Hepatic stellate cell (primary cell): Measurements from ENCODE around the gene RFC4.
"Not testable (repeated sequence)": the region's sequence is repeated elsewhere in the genome, so short reads cannot be mapped to it uniquely, and the experiment has no call there.

Experiments used
- DNase-seq: peaks from one replicate; pipeline ENCODE4 v3.0.0; 2011; ENCODE audit warnings: low spot score

RFC4 gene

GRCh38 chr3:186806089-186807055 lies at the start of gene RFC4:
Gene RFC4, minus strand, starts transcription at chr3:186806482. Its CDS starts 1,769 bp downstream, at chr3:186804713.
- peak; percentile 75 for DNase-seq

- DNase-seq = no peak
Measured at GRCh38 chr3:186854954-186855353, 48.7 kb upstream of the RFC4 start.

- DNase-seq = no peak
Measured at GRCh38 chr3:186854146-186854545, 47.9 kb upstream of the RFC4 start.

- DNase-seq = no peak
Measured at GRCh38 chr3:186852994-186853393, 46.7 kb upstream of the RFC4 start.

GRCh38 chr3:186851835-186852234 lies 45.6 kb upstream of the RFC4 start:
- DNase-seq = not testable (repeated sequence)

GRCh38 chr3:186849374-186849975 lies 43.2 kb upstream of the RFC4 start:
- no peak for DNase-seq

GRCh38 chr3:186847437-186847836 lies 41.2 kb upstream of the RFC4 start:
- DNase-seq = no peak

GRCh38 chr3:186845756-186846155 lies 39.5 kb upstream of the RFC4 start:
- no peak for DNase-seq

- no peak for DNase-seq
Measured at GRCh38 chr3:186844908-186845307, 38.6 kb upstream of the RFC4 start.

GRCh38 chr3:186843039-186843432 lies 36.8 kb upstream of the RFC4 start:
- no peak for DNase-seq

- no peak for DNase-seq
Measured at GRCh38 chr3:186842426-186843038, 36.2 kb upstream of the RFC4 start, which contains the start of gene ADIPOQ. Gene ADIPOQ, plus strand, starts transcription at chr3:186842710. Its CDS starts 10,349 bp downstream, at chr3:186853059.

- DNase-seq = no peak
Measured at GRCh38 chr3:186841620-186842019, 35.3 kb upstream of the RFC4 start.

- DNase-seq = no peak
Measured at GRCh38 chr3:186839874-186840641, 33.8 kb upstream of the RFC4 start.

GRCh38 chr3:186832276-186832675 lies 26.0 kb upstream of the RFC4 start:
- no peak for DNase-seq

- DNase-seq = no peak
Measured at GRCh38 chr3:186831798-186832197, 25.5 kb upstream of the RFC4 start.

GRCh38 chr3:186828340-186828739 lies 22.1 kb upstream of the RFC4 start:
- DNase-seq = no peak

- DNase-seq = peak; percentile 97
Measured at GRCh38 chr3:186826976-186827857, 20.9 kb upstream of the RFC4 start.

GRCh38 chr3:186826410-186826975 lies 20.2 kb upstream of the RFC4 start:
- DNase-seq = no peak

- no peak for DNase-seq
Measured at GRCh38 chr3:186825872-186826409, 19.7 kb upstream of the RFC4 start.

GRCh38 chr3:186825294-186825821 lies 19.1 kb upstream of the RFC4 start:
- peak; percentile 77 for DNase-seq
